Left cardiac atrium (tissue), 4 donors: ENCODE data around the gene TRAPPC12. TPM values are rescaled to one million over a fixed set of nuclear protein-coding genes. Genes with fewer than 3 reads are reported as not detected.
"Not testable (repeated sequence)": the region's sequence is repeated elsewhere in the genome, so short reads cannot be mapped to it uniquely, and the experiment has no call there.

Experiments used
- ATAC-seq, 2 donors: fragments of 200-7000 bp; cut with Tn5 transposase; one replicate each; pipeline ENCODE4 v1.9.1; 2020; ENCODE audit warnings: mild to moderate bottlenecking in 2 of 2, moderate library complexity in 2 of 2
- DNase-seq: peaks from one replicate; pipeline ENCODE4 v3.0.0-alpha.2; 2020
- intact Hi-C, 2 donors: fragments of 100-400 bp; cut with DNase I; formaldehyde crosslinking; loops; one replicate each; pipeline versions ENCODE4 v1.14.1 to v1.15.1; 2022 to 2023
- total RNA-seq, 2 donors: library from RNA; stranded (reverse); fragmentation: NEBNext Ultra II Directional; extraction: Animal tissue kit (Norgen Biotek cat#: 25700); gene quantifications; one replicate each; pipeline ENCODE4 v1.2.1, GENCODE V29; 2021
- donor health status: DM: no; HTN: yes; CAD: no.
- donor health status: DM: no; HTN: yes; CAD: no; lungs with severe emphysema.
- donor health status: DM: yes; HTN: yes; CAD: no.
- donor health status: Dilated cardiomyopathy.

The TRAPPC12 gene
- total RNA-seq, 2 donors from 2014 or later = 76.2 to 86.3 TPM

DNA sequence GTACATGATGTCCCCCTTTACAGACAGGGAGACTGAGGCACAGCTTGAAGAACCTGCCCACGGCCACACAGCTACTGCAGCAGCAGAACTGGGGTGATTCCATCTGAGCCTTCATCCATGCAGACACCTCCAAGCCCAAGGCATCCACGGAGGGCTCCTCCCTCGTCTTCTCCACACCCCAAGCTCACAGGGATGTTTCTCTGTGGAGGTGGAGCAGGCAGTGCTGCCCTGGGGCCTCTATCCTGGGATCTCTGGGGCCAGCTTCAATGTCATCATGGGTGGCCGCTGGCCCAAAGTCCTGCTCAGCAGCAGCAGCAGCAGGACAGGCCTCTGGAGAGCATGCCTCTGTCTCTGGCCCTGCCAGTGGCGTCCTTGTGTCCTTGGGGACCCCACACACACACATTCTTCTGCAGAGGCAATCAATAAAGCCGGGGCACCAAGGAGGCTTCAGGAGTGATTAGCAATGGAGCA is 108.6 kb downstream of the TRAPPC12 start:
- intact Hi-C loops = no loop called here
- ATAC-seq = no peak
- peak; percentile 14 for DNase-seq

DNA sequence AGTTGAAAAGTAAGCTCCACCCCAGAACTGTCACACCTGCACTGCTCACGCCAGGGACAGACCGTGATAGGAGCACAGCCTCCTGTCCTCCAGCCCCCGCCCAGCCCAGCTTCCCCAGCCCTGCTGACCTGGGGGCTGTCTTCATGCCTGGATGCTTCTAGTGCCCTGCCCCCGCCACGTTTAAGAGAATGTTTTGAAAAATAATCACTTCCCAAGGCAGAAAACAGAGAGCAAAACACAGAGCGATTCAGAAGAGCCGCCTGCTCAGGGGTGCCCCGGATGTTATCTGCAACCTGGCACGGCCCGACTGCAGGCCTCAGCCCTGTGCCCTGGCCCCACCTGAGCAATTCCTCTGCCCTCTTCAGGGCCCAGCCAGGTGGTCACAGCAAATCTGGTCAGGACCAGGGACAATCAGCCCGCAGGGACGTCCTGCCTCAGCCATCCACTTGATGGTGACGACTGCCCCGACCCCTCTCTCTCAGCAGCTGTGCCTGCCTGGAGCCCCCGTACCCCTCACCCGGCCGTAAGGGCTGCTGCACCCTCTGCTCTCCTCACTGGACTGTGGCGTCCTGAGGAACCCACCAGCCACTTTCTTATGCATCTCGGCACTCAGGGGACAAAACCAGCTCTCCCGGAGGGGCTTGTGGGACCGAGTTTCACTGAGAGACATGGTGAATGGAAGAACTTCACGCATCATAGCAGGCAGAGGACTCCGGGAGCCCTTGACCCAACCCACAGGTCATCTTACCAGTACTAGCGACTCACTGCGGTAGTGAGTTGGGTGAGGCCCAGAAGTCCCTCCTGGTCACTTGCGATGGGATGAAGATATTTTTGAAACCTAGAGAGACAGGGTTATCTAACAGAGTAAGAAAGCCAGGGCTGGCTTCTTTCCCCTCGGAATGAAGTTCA is 109.6 kb downstream of the TRAPPC12 start:
- ATAC-seq = no peak
- DNase-seq = peak; percentile 15
- intact Hi-C loops = no loop called here

DNA sequence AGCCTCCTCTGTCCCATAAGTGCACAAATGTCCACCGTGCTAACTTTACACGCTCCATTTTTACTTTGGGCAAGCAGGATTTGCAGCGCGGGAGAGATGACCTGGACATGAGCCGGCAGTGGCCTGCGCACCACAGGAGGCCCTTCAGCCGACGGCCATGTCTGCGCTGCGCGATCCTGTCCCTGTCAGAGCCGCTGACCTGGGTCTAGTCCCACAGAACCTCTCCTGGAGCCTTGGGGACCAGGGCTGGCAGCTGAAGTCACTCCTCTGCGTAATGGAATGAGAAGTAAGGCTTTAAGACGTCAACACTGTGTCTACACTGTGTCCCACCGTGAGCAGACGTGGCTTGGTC is 110.2 kb downstream of the TRAPPC12 start:
- no peak for ATAC-seq
- DNase-seq = peak; percentile 10

DNA sequence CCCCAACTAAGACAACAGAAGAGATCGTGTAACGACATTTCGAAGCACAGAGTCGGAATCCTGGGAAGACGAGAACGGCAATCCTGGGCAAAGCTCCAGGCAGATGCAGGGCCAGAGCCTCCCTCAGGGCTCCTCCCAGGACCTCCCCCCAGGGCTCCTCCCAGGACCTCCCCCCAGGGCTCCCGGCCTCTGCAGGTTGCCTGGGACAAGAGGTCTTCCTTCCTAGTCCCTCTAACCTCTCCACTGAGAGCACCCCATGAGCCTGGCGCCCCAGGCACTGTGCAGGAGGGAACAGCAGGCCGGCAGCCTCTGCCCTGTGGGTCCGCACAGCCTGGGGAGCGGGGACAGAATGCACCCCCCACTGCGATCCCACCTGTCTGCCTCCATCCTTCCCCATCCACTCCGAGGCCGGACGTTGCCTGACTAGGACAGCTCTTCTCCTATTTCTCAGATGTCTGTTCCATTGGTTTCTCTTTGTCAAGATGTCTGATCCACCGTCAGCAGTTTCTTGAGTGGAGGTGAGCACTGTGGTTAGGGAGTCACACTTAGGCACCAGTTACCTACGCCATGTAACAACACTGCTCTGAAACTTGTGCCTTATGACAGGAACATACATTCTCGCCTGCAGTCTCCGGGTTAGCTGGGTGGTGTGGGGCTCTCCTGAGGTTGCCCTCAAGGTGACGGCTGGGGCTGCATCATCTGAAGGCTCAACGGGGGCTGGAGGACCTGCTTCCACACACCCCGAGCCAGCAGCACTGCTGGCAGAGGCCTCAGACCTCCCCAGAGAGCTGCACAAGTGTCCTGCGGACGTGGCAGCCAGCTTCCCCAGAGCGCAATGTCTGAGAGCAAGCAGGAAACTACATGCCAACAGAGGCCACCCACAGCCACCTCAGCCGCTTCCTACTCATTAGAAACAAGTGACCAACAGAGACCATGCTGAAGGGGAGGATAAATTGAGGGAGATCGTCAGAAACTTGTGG is 111.0 kb downstream of the TRAPPC12 start:
- no peak for DNase-seq
- intact Hi-C loops = no loop called here

More for the DNA sequence above, 110.2 kb downstream of the TRAPPC12 start:
- intact Hi-C loops = no loop called here

DNA sequence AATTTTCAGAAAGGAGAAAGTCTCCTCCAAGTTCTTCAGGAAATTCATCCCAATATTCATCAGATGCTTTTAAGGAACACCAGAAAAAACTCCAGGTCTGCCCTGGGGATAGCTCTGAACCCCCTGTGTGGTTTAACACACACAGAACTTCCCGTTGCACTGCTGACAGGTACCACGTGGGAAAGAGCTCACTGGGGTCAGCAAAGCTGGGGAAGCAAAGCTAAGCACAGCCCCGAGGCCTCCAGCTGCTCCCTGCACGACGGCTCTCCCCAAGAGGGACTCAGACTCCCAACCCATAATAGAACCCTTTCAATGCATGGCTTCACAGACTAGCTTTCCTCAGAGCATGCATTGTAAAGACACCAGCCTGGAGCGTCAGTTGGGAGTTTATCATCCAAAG is 111.8 kb downstream of the TRAPPC12 start:
- no peak for DNase-seq
- ATAC-seq = no peak
- intact Hi-C loops = no loop called here

More for the DNA sequence above, 111.0 kb downstream of the TRAPPC12 start:
- ATAC-seq = no peak

DNA sequence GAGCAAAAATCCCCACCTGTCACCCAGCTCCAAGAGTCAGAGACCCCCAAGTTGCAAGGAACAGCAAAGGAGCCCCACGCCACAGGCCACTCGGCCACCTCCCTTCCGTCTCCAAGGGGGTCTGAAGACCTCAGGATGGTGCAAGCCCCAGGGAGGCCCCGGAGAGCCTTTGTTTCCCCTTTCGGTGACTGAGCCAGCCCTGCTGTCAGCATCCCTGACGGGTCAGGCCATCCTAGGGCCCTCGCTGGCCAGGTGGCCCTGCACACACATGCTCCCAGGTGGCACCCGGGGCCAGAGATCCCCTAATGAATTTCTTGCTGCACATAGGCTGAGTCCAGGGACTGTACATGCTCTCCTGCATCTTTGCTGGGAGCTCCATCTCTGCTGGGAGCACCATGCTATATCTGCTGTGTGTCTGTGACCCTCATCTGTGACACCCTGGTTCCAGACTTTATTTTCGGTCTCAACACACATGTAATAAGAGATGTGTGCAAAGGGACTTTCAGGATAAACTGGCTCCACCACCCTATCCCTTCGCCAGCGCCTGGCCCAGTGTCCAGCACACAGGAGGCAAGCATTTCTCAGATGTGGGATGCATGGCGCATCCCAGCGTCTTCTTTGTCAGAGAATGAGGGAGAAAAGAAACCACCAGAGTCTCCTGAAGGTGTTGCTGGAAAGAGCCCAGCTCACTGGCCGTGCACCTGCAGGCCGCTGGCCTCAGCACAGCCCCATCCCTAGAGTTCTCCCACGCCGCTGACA is 112.4 kb downstream of the TRAPPC12 start:
- intact Hi-C loops = no loop called here
- DNase-seq (no peak), ATAC-seq (no peak)

DNA sequence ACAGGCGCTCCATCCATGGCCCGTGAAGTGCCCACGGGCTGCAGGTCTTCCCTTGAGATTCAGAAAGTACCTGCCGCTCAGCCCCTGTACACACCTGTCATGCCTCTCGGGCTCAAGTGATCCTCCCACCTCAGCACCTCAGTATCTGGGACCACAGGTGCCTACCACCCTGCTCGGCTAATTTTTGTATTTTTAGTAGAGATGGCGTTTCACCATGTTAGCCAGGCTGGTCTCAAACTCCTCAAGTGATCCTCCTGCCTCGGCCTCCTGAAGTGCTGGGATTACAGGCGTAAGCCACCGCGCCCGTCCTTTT is 112.9 kb downstream of the TRAPPC12 start:
- DNase-seq, intact Hi-C loops, ATAC-seq: not testable (repeated sequence)

DNA sequence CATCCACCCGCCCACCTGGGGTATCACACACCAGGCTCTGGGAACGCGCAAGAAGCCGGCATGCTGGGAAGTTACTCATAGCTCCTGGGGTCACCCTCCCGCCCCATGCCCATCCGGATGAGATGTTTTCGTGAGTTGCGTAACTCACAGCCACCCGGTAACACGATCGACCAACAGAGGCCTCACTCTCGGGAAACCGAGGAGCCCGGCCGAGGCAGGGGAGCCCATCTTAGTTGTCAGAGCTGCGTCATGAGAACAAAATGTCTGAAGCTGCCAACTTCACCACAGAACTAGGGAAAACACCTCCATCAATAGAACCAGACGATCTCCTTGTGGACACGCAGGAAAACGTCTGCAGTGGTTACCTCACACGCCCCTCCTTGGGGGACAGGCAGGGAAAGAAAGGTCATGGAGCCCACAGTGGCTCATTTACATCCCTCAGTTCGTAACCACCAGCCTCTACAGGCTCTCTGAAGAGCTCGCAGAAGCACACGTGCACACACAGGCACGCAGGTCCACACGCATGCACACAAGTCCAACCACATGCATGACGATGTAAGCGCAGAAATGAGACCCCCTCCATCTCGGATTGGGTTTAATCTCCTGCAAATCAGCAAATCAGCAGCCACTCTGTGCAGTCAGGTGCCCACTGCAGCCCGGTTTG is 113.6 kb downstream of the TRAPPC12 start:
- intact Hi-C loops = no loop called here
- DNase-seq (no peak), ATAC-seq (peak; percentile 9 to 32)

DNA sequence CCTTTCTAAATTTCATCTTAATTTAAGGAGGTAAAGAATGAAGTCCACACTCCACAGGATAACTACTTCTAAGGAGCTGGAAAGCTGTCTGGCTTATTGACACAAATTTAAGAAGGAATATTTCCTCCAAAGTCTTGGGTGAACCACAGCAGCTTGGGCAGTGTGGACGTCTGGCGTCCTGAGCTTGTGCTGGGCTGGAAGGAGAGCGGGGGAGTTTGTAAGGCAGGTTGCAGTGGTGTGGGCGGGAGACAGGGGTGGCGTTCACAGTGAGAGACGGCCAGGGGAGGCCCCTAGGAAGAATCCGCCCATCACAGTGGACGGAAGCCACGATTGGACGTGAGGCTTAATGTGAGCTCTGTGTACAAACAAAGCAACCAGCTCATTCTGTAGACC is 114.1 kb downstream of the TRAPPC12 start:
- DNase-seq = peak; percentile 76

DNA sequence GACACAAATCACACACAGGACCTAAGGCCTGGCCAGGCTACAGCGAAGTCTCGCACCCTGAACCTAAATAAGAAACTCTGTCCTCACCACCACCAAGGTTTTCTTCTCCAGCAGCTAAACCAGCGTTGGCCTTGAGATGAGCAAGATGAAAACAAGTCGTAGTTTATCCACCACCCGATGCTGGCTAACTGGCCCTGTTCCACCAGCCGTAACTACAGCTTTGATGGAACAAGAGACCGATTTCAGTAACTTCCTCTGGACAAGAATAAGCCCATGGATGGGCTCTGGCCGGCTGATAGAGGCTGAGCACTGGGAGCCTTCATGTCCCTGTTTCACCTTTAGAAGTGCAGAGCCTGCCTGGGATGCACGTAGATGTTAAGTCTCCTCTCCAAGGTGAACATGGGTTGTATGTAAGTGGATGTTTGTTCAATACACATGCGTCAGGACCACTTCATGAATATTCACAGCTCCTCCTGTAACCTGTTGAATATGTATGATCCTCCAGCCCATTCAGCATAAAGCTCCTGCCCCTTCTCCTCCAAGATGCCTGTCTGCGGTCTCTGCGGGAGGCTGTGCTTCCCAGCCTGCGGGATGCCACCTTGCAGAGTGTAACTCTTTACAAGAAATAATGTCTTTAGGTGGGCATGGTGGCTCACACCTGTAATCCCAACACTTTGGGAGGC is 115.6 kb downstream of the TRAPPC12 start:
- no peak for ATAC-seq
- no peak for DNase-seq
- intact Hi-C loops = no loop called here

More for the DNA sequence above, 114.1 kb downstream of the TRAPPC12 start:
- ATAC-seq = peak; percentile 90 to 92
- intact Hi-C loops = no loop called here

DNA sequence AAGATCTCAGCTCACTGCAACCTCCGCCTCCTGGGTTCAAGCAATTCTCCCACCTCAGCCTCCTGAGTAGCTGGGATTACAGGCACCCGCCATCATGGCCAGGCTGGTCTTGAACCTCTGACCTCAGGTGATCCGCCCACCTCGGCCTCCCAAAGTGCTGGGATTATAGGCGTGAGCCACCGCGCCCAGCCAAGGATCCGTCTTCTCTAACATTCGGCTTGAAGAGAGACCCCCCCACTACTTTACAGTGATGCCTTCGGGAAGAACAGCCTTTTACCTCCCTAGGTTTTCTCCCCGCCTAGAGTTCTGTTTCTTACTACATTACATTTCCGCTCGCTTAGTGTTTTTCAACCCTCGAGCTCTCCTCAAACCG is 117.2 kb downstream of the TRAPPC12 start:
- ATAC-seq, DNase-seq, intact Hi-C loops: not testable (repeated sequence)

DNA sequence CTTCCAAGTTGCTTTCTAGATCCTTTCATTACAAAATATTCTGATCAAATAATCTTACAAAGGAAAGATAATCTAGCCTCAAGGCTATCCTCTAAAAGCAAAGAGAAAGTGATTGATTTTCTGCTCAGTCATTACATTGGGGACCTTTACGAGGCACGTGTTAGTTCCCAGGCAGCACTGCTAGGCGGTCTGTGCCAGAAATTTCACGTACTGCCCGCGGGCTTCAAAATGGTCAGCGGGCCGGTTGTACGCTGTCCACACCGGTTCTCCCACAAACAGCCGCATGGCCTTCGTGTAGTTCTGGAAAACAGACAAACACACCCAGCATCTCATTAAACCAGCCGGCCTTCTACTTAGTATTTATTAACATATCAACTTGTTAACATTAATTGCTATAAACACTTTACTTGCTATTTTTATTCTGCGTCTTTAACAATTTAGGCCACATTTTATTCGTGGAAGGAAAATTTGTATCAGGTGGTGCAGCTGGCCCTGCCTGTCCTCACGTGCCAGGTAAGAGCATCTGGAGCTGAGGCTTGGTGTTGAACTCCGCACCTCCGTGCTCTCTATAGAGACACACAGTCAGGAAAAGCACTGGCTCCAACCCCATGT is 119.4 kb downstream of the TRAPPC12 start:
- ATAC-seq = no peak
- intact Hi-C loops = no loop called here
- no peak for DNase-seq

DNA sequence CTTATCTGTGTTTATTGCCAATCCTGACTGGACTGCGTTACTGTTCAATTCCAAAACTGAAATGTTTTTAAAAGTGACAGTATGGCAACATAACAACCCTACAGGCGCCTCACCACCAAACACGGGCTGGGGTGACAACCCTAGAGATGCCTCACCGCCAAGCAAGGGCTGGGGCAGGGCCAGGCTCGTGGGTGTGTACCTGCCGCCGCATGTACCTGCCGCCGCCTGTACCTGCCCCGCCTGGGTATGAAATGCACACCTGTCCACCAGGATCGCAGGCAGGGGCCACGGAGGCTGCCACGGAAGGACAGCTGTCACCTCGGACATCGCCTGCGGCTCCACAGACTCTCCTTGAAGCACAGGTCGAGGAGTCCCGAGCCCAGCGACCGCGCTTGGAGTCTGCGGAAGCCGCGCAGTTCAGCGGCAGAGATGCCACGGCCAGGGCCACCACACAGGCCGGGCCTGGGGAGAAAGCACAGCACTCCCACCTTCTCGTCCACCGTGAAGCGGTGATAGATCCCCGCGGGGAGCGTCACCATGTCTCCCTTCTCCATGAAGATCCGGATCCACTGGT is 120.9 kb downstream of the TRAPPC12 start:
- no peak for DNase-seq
- intact Hi-C loops = no loop called here
- ATAC-seq = no peak

DNA sequence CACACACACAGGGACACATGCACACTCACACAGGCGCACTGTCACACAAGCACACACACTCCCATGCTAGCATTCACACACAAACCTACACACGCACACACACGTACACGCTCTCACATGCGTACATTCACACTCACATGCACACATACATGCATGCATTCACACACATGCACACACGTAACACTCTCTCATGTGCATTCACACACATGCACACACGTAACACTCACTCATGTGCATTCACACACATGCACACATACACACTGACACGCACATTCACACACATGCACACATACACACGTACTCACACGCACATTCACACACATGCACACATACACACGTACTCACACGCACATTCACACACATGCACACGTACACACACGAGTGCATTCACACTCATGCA is 123.6 kb downstream of the TRAPPC12 start:
- intact Hi-C loops = no loop called here
- ATAC-seq (no peak), DNase-seq (no peak)

DNA sequence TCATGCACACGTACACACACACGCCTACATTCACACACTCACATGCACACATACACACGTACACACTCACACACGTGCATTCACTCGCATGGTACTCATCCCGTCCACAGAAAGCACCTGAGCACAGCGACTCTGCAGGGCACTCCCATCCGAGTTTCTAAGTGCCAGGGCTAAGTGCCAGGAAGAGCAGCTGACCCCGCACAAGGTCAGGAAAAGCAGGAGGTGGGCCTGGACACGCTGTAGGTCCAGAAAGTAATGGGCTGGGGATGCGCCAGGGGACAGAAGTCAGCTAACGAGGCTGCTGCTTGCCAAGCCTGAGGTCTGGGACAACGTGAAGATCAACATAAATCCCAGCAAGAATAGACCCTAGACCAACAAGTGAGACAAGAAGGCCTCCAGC is 124.0 kb downstream of the TRAPPC12 start:
- DNase-seq = no peak
- intact Hi-C loops = no loop called here
- ATAC-seq = no peak

DNA sequence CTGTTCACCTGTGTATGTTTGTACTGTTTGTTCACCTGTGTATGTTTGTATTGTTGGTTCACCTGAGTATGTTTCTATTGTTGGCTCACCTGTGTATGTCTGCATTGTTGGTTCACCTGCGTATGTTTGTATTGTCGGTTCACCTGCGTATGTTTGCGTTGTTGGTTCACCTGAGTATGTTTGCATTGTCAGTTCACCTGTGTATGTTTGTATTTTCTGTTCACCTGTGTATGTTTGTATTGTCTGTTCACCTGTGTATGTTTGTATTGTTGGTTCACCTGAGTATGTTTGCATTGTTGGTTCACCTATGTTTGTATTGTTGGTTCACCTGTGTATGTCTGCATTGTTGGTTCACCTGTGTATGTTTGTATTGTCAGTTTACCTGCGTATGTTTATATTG is 125.2 kb downstream of the TRAPPC12 start:
- intact Hi-C loops = no loop called here
- ATAC-seq (no peak), DNase-seq (no peak)

DNA sequence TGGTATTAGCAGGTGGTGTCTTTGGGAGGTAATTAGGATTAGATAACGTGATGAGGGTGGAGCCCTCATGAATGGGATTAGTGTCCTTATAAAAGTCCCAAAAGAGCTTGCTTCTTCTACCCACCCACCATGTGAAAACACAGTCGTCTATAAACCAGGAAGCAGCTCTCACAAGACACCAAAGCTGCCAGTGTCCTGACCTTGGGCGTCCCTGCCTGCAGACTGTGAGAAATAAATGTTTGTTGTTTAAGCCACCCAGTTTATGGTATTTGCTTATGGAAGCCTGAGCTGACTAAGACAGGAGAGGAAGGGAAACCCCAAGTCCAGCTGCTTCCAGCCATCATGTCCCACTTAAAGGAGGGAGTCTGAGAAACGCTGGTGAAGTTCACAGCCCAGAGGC is 126.3 kb downstream of the TRAPPC12 start:
- intact Hi-C loops = no loop called here
- DNase-seq = no peak
- peak in 1 of 2 donors; percentile 56 for ATAC-seq
